ENCODE measurements around the gene HIF1AN.

HIF1AN gene

GRCh38 chr10:100535715-100536353, at the start of gene HIF1AN:
Gene HIF1AN, plus strand, starts transcription at chr10:100535943. Its CDS starts 16 bp downstream, at chr10:100535959.
- DNase-seq (ENCODE audit: low read depth), result peak; percentile 93

GRCh38 chr10:100487529-100487928, 48.2 kb upstream of the HIF1AN start:
- DNase-seq (ENCODE audit: low read depth), result no peak

GRCh38 chr10:100489396-100489795, 46.3 kb upstream of the HIF1AN start:
- no peak for DNase-seq (ENCODE audit: low read depth)

GRCh38 chr10:100490531-100490930, 45.2 kb upstream of the HIF1AN start:
- DNase-seq (ENCODE audit: low read depth), result no peak

- DNase-seq (ENCODE audit: low read depth), result no peak
Observed at GRCh38 chr10:100496567-100496966, 39.2 kb upstream of the HIF1AN start.

- DNase-seq (ENCODE audit: low read depth), result no peak
Observed at GRCh38 chr10:100498059-100498458, 37.7 kb upstream of the HIF1AN start.

- DNase-seq (ENCODE audit: low read depth), result peak; percentile 61
Observed at GRCh38 chr10:100501423-100501822, 34.3 kb upstream of the HIF1AN start.

- peak; percentile 39 for DNase-seq (ENCODE audit: low read depth)
Observed at GRCh38 chr10:100502926-100503494, 32.7 kb upstream of the HIF1AN start.

GRCh38 chr10:100504096-100504495, 31.6 kb upstream of the HIF1AN start:
- peak; percentile 79 for DNase-seq (ENCODE audit: low read depth)

- DNase-seq (ENCODE audit: low read depth), result no peak
Observed at GRCh38 chr10:100505164-100505563, 30.6 kb upstream of the HIF1AN start.

GRCh38 chr10:100506596-100507356, 29.0 kb upstream of the HIF1AN start:
- peak; percentile 77 for DNase-seq (ENCODE audit: low read depth)

GRCh38 chr10:100507357-100507732, 28.4 kb upstream of the HIF1AN start:
- no peak for DNase-seq (ENCODE audit: low read depth)

GRCh38 chr10:100508266-100508665, 27.5 kb upstream of the HIF1AN start:
- no peak for DNase-seq (ENCODE audit: low read depth)

- DNase-seq (ENCODE audit: low read depth), result peak; percentile 64
Observed at GRCh38 chr10:100508691-100509150, 27.0 kb upstream of the HIF1AN start.

GRCh38 chr10:100509241-100509840, 26.4 kb upstream of the HIF1AN start:
- DNase-seq (ENCODE audit: low read depth), result no peak

- no peak for DNase-seq (ENCODE audit: low read depth)
Observed at GRCh38 chr10:100510533-100511308, 25.0 kb upstream of the HIF1AN start.

- no peak for DNase-seq (ENCODE audit: low read depth)
Observed at GRCh38 chr10:100515612-100516011, 20.1 kb upstream of the HIF1AN start.

- no peak for DNase-seq (ENCODE audit: low read depth)
Observed at GRCh38 chr10:100516847-100517246, 18.9 kb upstream of the HIF1AN start.

- peak; percentile 64 for DNase-seq (ENCODE audit: low read depth)
Observed at GRCh38 chr10:100518761-100519241, 16.9 kb upstream of the HIF1AN start.

- no peak for DNase-seq (ENCODE audit: low read depth)
Observed at GRCh38 chr10:100519311-100520051, 16.3 kb upstream of the HIF1AN start, which contains the start of gene SEC31B. Gene SEC31B, minus strand, starts transcription at chr10:100519861. Its CDS starts 2,909 bp downstream, at chr10:100516952.

- DNase-seq (ENCODE audit: low read depth), result peak; percentile 56
Observed at GRCh38 chr10:100520811-100521210, 14.9 kb upstream of the HIF1AN start.
